H1 (cell line): ENCODE data around the gene GABRG3. TPM values are rescaled to one million over a fixed set of nuclear protein-coding genes. Genes with fewer than 3 reads are reported as not detected.

ENCODE experiments used
- ASH2L ChIP-seq: fragments of 200-600, 300-600 bp; sonication (generic); IDR thresholded peaks from one replicate; pipeline ENCODE4 v1.7.1; 2017; ENCODE audit warnings: low read length
- BACH1 ChIP-seq: IDR thresholded peaks from 2 replicates; pipeline ENCODE4 v1.6.1; 2012; ENCODE audit warnings: low read length, improper control_type of control experiment
- BRCA1 ChIP-seq: IDR thresholded peaks from 2 replicates; pipeline ENCODE4 v1.6.1; 2012; ENCODE audit warnings: low read depth, low read length, improper control_type of control experiment
- FOSL1 ChIP-seq: IDR thresholded peaks from 2 replicates; pipeline ENCODE4 v1.6.1; 2011; ENCODE audit warnings: mild to moderate bottlenecking, low read depth, low read length, moderate library complexity; ENCODE audit not compliant: insufficient read depth
- JUN ChIP-seq: IDR thresholded peaks from 2 replicates; pipeline ENCODE4 v1.6.1; 2011; ENCODE audit warnings: low read depth, mild to moderate bottlenecking, improper control_type of control experiment, low read length
- KDM1A ChIP-seq: fragments of 200-600, 300-600 bp; sonication (generic); IDR thresholded peaks from 2 replicates; pipeline ENCODE4 v1.7.1; 2016; ENCODE audit warnings: mild to moderate bottlenecking, low read length, borderline replicate concordance
- KDM4A ChIP-seq: IDR thresholded peaks from one replicate; pipeline ENCODE4 v1.7.1; 2012; ENCODE audit warnings: low read depth, mild to moderate bottlenecking, moderate library complexity, low read length, inconsistent platforms; ENCODE audit not compliant: severe bottlenecking
- NRF1 ChIP-seq: IDR thresholded peaks from 2 replicates; pipeline ENCODE4 v1.6.1; 2011; ENCODE audit warnings: mild to moderate bottlenecking, low read depth, low read length, improper control_type of control experiment
- POU5F1 ChIP-seq: IDR thresholded peaks from 2 replicates; pipeline ENCODE4 v1.6.1; 2011; ENCODE audit warnings: low read depth, mild to moderate bottlenecking, low read length, moderate library complexity
- SAP30 ChIP-seq: fragments of 300-600 bp; sonication (generic); IDR thresholded peaks from 2 replicates; pipeline ENCODE4 v1.7.1; 2012; ENCODE audit warnings: low read length, moderate library complexity, mild to moderate bottlenecking, inconsistent platforms; ENCODE audit not compliant: insufficient read depth, insufficient replicate concordance
- TAF1 ChIP-seq: IDR thresholded peaks from 2 replicates; pipeline ENCODE4 v1.6.1; 2011; ENCODE audit warnings: mild to moderate bottlenecking, low read depth, low read length
- ZNF274 ChIP-seq: IDR thresholded peaks from 2 replicates; pipeline ENCODE4 v1.7.0; 2012; ENCODE audit warnings: low read length, borderline replicate concordance; ENCODE audit errors: extremely low read depth
- polyA plus RNA-seq, 7 experiments: library from polyadenylated mRNA; depleted of rRNA in 3 of 7; stranded (reverse) in 5 of 7; unstranded in 2 of 7; fragments of >200 nt in 5 of 7; fragments of 200-250 nt in 2 of 7; gene quantifications; 1 replicate in 5 of 7; 2 replicates in 1 of 7; 4 replicates in 1 of 7; pipeline versions ENCODE4 v1.2.1 to v1.2.3, GENCODE V29; 2011 to 2013; ENCODE audit warnings: missing spikeins in 2 of 7, mixed read lengths in 2 of 7
- total RNA-seq: library from RNA; stranded (reverse); fragmentation: NEBNext Ultra II Directional; extraction: Animal tissue kit (Norgen Biotek cat#: 25700); gene quantifications from 2 replicates; pipeline ENCODE4 v1.2.1, GENCODE V29; 2021
- TF ChIP-seq, protein P1 (sequence below): fragments of 300-600 bp; sonication (generic); IDR thresholded peaks from 2 replicates; pipeline ENCODE4 v1.7.1; 2012; ENCODE audit warnings: low read length, moderate library complexity, mild to moderate bottlenecking, inconsistent platforms; ENCODE audit not compliant: insufficient replicate concordance

The GABRG3 gene
- total and polyA plus RNA-seq, 2 of the 8 experiments (the other 6 are each of a cell fraction or from before 2014, with no cell fraction given) = 0.17 to 0.80 TPM

GRCh38 chr15:27062951-27063350 lies 92.0 kb downstream of the GABRG3 start (continued):
- TF ChIP-seq, protein P1, sequence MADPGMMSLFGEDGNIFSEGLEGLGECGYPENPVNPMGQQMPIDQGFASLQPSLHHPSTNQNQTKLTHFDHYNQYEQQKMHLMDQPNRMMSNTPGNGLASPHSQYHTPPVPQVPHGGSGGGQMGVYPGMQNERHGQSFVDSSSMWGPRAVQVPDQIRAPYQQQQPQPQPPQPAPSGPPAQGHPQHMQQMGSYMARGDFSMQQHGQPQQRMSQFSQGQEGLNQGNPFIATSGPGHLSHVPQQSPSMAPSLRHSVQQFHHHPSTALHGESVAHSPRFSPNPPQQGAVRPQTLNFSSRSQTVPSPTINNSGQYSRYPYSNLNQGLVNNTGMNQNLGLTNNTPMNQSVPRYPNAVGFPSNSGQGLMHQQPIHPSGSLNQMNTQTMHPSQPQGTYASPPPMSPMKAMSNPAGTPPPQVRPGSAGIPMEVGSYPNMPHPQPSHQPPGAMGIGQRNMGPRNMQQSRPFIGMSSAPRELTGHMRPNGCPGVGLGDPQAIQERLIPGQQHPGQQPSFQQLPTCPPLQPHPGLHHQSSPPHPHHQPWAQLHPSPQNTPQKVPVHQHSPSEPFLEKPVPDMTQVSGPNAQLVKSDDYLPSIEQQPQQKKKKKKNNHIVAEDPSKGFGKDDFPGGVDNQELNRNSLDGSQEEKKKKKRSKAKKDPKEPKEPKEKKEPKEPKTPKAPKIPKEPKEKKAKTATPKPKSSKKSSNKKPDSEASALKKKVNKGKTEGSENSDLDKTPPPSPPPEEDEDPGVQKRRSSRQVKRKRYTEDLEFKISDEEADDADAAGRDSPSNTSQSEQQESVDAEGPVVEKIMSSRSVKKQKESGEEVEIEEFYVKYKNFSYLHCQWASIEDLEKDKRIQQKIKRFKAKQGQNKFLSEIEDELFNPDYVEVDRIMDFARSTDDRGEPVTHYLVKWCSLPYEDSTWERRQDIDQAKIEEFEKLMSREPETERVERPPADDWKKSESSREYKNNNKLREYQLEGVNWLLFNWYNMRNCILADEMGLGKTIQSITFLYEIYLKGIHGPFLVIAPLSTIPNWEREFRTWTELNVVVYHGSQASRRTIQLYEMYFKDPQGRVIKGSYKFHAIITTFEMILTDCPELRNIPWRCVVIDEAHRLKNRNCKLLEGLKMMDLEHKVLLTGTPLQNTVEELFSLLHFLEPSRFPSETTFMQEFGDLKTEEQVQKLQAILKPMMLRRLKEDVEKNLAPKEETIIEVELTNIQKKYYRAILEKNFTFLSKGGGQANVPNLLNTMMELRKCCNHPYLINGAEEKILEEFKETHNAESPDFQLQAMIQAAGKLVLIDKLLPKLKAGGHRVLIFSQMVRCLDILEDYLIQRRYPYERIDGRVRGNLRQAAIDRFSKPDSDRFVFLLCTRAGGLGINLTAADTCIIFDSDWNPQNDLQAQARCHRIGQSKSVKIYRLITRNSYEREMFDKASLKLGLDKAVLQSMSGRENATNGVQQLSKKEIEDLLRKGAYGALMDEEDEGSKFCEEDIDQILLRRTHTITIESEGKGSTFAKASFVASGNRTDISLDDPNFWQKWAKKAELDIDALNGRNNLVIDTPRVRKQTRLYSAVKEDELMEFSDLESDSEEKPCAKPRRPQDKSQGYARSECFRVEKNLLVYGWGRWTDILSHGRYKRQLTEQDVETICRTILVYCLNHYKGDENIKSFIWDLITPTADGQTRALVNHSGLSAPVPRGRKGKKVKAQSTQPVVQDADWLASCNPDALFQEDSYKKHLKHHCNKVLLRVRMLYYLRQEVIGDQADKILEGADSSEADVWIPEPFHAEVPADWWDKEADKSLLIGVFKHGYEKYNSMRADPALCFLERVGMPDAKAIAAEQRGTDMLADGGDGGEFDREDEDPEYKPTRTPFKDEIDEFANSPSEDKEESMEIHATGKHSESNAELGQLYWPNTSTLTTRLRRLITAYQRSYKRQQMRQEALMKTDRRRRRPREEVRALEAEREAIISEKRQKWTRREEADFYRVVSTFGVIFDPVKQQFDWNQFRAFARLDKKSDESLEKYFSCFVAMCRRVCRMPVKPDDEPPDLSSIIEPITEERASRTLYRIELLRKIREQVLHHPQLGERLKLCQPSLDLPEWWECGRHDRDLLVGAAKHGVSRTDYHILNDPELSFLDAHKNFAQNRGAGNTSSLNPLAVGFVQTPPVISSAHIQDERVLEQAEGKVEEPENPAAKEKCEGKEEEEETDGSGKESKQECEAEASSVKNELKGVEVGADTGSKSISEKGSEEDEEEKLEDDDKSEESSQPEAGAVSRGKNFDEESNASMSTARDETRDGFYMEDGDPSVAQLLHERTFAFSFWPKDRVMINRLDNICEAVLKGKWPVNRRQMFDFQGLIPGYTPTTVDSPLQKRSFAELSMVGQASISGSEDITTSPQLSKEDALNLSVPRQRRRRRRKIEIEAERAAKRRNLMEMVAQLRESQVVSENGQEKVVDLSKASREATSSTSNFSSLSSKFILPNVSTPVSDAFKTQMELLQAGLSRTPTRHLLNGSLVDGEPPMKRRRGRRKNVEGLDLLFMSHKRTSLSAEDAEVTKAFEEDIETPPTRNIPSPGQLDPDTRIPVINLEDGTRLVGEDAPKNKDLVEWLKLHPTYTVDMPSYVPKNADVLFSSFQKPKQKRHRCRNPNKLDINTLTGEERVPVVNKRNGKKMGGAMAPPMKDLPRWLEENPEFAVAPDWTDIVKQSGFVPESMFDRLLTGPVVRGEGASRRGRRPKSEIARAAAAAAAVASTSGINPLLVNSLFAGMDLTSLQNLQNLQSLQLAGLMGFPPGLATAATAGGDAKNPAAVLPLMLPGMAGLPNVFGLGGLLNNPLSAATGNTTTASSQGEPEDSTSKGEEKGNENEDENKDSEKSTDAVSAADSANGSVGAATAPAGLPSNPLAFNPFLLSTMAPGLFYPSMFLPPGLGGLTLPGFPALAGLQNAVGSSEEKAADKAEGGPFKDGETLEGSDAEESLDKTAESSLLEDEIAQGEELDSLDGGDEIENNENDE = no peak
- TF ChIP-seq NRF1 = no peak
- TF ChIP-seq JUN = no peak
- TF ChIP-seq ASH2L = no peak
- TF ChIP-seq POU5F1 = no peak
- no peak for TF ChIP-seq TAF1
- no peak for TF ChIP-seq BACH1
- TF ChIP-seq FOSL1 = no peak
- no peak for TF ChIP-seq BRCA1
- no peak for TF ChIP-seq ZNF274
- TF ChIP-seq SAP30 = no peak
- TF ChIP-seq KDM1A = no peak
- no peak for TF ChIP-seq KDM4A
